HG02763 (cell line): ENCODE data around the gene HMCN2.

Source experiments
- ATAC-seq: cut with Tn5 transposase; IDR thresholded peaks from one replicate; pipeline ENCODE4 v1.9.1; 2021; ENCODE audit warnings: mild to moderate bottlenecking, moderate library complexity; ENCODE audit not compliant: unreplicated experiment

The HMCN2 gene

GRCh38 chr9:130288926-130289690 is 23.5 kb downstream of the HMCN2 start:
- no peak for ATAC-seq

- no peak for ATAC-seq
Observed at GRCh38 chr9:130289711-130290241, 24.2 kb downstream of the HMCN2 start.

- ATAC-seq, result no peak
Observed at GRCh38 chr9:130290291-130291181, 25.0 kb downstream of the HMCN2 start.

GRCh38 chr9:130291474-130291873 is 25.9 kb downstream of the HMCN2 start:
- ATAC-seq, result no peak

GRCh38 chr9:130292106-130292505 is 26.5 kb downstream of the HMCN2 start:
- ATAC-seq, result no peak

- no peak for ATAC-seq
Observed at GRCh38 chr9:130294664-130295063, 29.1 kb downstream of the HMCN2 start.

- no peak for ATAC-seq
Observed at GRCh38 chr9:130295431-130295830, 29.9 kb downstream of the HMCN2 start.

- no peak for ATAC-seq
Observed at GRCh38 chr9:130295945-130296782, 30.6 kb downstream of the HMCN2 start.

GRCh38 chr9:130296783-130297055 is 31.2 kb downstream of the HMCN2 start:
- no peak for ATAC-seq

- no peak for ATAC-seq
Observed at GRCh38 chr9:130297371-130297770, 31.8 kb downstream of the HMCN2 start.

GRCh38 chr9:130298662-130299279 is 33.2 kb downstream of the HMCN2 start:
- ATAC-seq, result no peak

- ATAC-seq, result no peak
Observed at GRCh38 chr9:130299785-130300615, 34.4 kb downstream of the HMCN2 start.

GRCh38 chr9:130300739-130301138 is 35.2 kb downstream of the HMCN2 start:
- no peak for ATAC-seq

GRCh38 chr9:130301483-130302286 is 36.1 kb downstream of the HMCN2 start:
- ATAC-seq, result no peak

GRCh38 chr9:130302785-130303612 is 37.4 kb downstream of the HMCN2 start:
- no peak for ATAC-seq

- ATAC-seq, result no peak
Observed at GRCh38 chr9:130303613-130304055, 38.1 kb downstream of the HMCN2 start.

GRCh38 chr9:130304116-130304515 is 38.6 kb downstream of the HMCN2 start:
- no peak for ATAC-seq

GRCh38 chr9:130304643-130305042 is 39.1 kb downstream of the HMCN2 start:
- no peak for ATAC-seq
